ENCODE data around the gene GP1BB.

The GP1BB gene

GRCh38 chr22:19755145-19755710 lies 31.9 kb downstream of the GP1BB start:
- ChIA-PET CTCF (interaction anchor here (2.0 kb wide), 1 partner anchor 24 kb away, joined by 9 read pairs; no protein-coding TSS in a partner anchor), POLR2A (no interaction called here)
- no peak for DNase-seq (ENCODE audit: low read depth, low spot score)
- no peak overlapping the region for H3K4me3 ChIP-seq (ENCODE audit: low read depth, low read length)
- TF ChIP-seq CTCF (IDR thresholded peaks at IDR 0.05; ENCODE audit: insufficient read depth, low read length, missing control alignments): no peak

GRCh38 chr22:19755722-19756287 lies 32.5 kb downstream of the GP1BB start:
- POLR2A ChIA-PET: no interaction called here
- no peak for TF ChIP-seq CTCF (IDR thresholded peaks at IDR 0.05; ENCODE audit: insufficient read depth, low read length, missing control alignments)
- DNase-seq (ENCODE audit: low read depth, low spot score): no peak
- CTCF ChIA-PET: interaction anchor here (0.8 to 2.4 kb wide), 5 partner anchors 9 to 160 kb away, joined by 3 to 16 read pairs (median 3); no protein-coding TSS in a partner anchor
- H3K4me3 ChIP-seq (ENCODE audit: low read depth, low read length): no peak overlapping the region

- no peak for DNase-seq (ENCODE audit: low read depth, low spot score)
- H3K4me3 ChIP-seq (ENCODE audit: low read depth, low read length): no peak overlapping the region
Observed at GRCh38 chr22:19756288-19757128, 33.2 kb downstream of the GP1BB start.

GRCh38 chr22:19757140-19757984 lies 34.0 kb downstream of the GP1BB start:
- H3K4me3 ChIP-seq (ENCODE audit: low read depth, low read length): no peak overlapping the region
- ChIA-PET CTCF (interaction anchor here (1.1 to 2.4 kb wide), 5 partner anchors 11 to 160 kb away, joined by 3 to 16 read pairs (median 4); no protein-coding TSS in a partner anchor), POLR2A (no interaction called here)
- DNase-seq (ENCODE audit: low read depth, low spot score): no peak
- TF ChIP-seq CTCF (IDR thresholded peaks at IDR 0.05; ENCODE audit: insufficient read depth, low read length, missing control alignments): no peak

More at GRCh38 chr22:19756288-19757128, 33.2 kb downstream of the GP1BB start:
- TF ChIP-seq CTCF (IDR thresholded peaks at IDR 0.05; ENCODE audit: insufficient read depth, low read length, missing control alignments): peak; percentile 52
- CTCF ChIA-PET: interaction anchor here (0.8 to 2.4 kb wide), 7 partner anchors 10 to 161 kb away, joined by 3 to 16 read pairs (median 4); no protein-coding TSS in a partner anchor
- POLR2A ChIA-PET: no interaction called here

- POLR2A ChIA-PET: no interaction called here
- no peak overlapping the region for H3K4me3 ChIP-seq (ENCODE audit: low read depth, low read length)
- DNase-seq (ENCODE audit: low read depth, low spot score): no peak
- CTCF ChIA-PET: interaction anchor here (1.1 to 2.4 kb wide), 4 partner anchors 17 to 153 kb away, joined by 4 to 16 read pairs (median 4); no protein-coding TSS in a partner anchor
- no peak for TF ChIP-seq CTCF (IDR thresholded peaks at IDR 0.05; ENCODE audit: insufficient read depth, low read length, missing control alignments)
Observed at GRCh38 chr22:19757985-19758895, 34.9 kb downstream of the GP1BB start.
